DOHH2 (cell line): ENCODE data around the gene PRCC.

ENCODE experiments used
- EZH2phosphoT487 ChIP-seq: fragments of 200-600 bp; sonication (generic); IDR thresholded peaks from 2 replicates; pipeline ENCODE4 v1.6.1; 2017; ENCODE audit warnings: borderline replicate concordance, mild to moderate bottlenecking, antibody characterized with exemption, low read length, moderate library complexity, mixed read lengths
- TF ChIP-seq, protein P1 (sequence below): fragments of 200-600 bp; sonication (generic); IDR thresholded peaks from one replicate; pipeline ENCODE4 v1.5.1; 2014; ENCODE audit warnings: antibody characterized with exemption, mild to moderate bottlenecking, low read depth, low read length; ENCODE audit not compliant: poor library complexity, severe bottlenecking

DNA sequence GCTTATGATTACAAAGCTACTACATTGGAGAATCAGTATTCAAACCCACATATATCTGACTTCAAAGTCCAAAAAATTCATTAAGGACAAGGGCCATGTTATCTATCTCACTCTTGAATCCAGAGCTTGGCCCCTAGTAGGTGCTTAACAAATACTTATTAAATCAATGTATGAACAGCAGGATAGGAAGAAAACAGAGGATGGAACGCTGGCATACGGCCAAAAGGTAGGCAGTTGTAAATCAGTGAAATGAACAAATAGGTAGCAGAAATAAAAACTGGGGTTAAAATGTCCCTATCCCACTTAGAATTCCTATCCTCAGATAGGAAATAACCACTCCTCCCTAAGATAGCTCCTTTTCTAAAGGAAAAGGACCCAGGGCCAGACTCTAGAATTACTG, 28.4 kb upstream of the PRCC start:
- TF ChIP-seq, protein P1, sequence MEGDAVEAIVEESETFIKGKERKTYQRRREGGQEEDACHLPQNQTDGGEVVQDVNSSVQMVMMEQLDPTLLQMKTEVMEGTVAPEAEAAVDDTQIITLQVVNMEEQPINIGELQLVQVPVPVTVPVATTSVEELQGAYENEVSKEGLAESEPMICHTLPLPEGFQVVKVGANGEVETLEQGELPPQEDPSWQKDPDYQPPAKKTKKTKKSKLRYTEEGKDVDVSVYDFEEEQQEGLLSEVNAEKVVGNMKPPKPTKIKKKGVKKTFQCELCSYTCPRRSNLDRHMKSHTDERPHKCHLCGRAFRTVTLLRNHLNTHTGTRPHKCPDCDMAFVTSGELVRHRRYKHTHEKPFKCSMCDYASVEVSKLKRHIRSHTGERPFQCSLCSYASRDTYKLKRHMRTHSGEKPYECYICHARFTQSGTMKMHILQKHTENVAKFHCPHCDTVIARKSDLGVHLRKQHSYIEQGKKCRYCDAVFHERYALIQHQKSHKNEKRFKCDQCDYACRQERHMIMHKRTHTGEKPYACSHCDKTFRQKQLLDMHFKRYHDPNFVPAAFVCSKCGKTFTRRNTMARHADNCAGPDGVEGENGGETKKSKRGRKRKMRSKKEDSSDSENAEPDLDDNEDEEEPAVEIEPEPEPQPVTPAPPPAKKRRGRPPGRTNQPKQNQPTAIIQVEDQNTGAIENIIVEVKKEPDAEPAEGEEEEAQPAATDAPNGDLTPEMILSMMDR: no peak
- no peak for TF ChIP-seq EZH2phosphoT487
